ENCODE measurements around the gene CACNB4. TPM values are rescaled to one million over a fixed set of nuclear protein-coding genes. Genes with fewer than 3 reads are reported as not detected.

CACNB4 gene
- total RNA-seq, 1 experiment from 2014 or later: 2.0 TPM

GRCh38 chr2:152058655-152059054 is 40.2 kb downstream of the CACNB4 start:
- Histone ChIP-seq H3K9me2 (ENCODE audit: insufficient read depth) (no peaks in the 10 kb centered on the region; the same call in 1 of the 2 replicates), H3K9me3 (ENCODE audit: control insufficient read depth in 1 of 2, insufficient read depth in 1 of 2, low read depth in 1 of 2, low read length in 2 of 2) (no peaks in the 10 kb centered on the region), H3K4me2 (ENCODE audit: low read length) (no peak overlapping the region), H3K9ac (ENCODE audit: low read length) (no peak overlapping the region), H3K4me1 (ENCODE audit: control insufficient read depth in 1 of 2, insufficient read depth in 2 of 2, low read length in 2 of 2) (peaks cover 13 to 20% of the 10 kb centered on the region in 2 experiments), H3K27me3 (ENCODE audit: insufficient read depth, low read length) (no peaks in the 10 kb centered on the region), H3K27ac (ENCODE audit: low read depth, low read length) (no peak overlapping the region), H3K79me2 (ENCODE audit: insufficient read depth, low read length) (no peaks in the 10 kb centered on the region), H3K4me3 (replicated peaks in 1 of 2; ENCODE audit: low read depth in 1 of 2, low read length in 2 of 2) (no peak overlapping the region), H2AFZ (ENCODE audit: low read depth, low read length, poor library complexity, severe bottlenecking) (no peak overlapping the region), H4K20me1 (ENCODE audit: insufficient read depth) (no peaks in the 10 kb centered on the region), H3K36me3 (ENCODE audit: control insufficient read depth in 1 of 2, insufficient read depth in 2 of 2, low read length in 2 of 2) (no peaks in the 10 kb centered on the region)
- intact Hi-C loops (cut with micrococcal nuclease): no loop called here
- RAD21 ChIA-PET (ENCODE audit: low non-redundant PET in 1 of 2, low total read pairs in 2 of 2, uncharacterized antibody in 2 of 2, unreplicated experiment in 2 of 2): no interaction called here
- TF ChIP-seq ZFX (IDR thresholded peaks at IDR 0.05) (no peak), RAD21 (IDR thresholded peaks at IDR 0.05; ENCODE audit: low read depth) (no peak), POLR2AphosphoS5 (IDR thresholded peaks at IDR 0.05; ENCODE audit: low read depth, low read length) (no peak), ELF1 (IDR thresholded peaks at IDR 0.05; ENCODE audit: borderline replicate concordance, low read depth) (no peak), JUND (IDR thresholded peaks at IDR 0.05) (no peak), ZNF274 (IDR thresholded peaks at IDR 0.05; ENCODE audit: low read depth, low read length) (no peak), EGR1 (IDR thresholded peaks at IDR 0.05; ENCODE audit: low read depth) (no peak), SIN3A (IDR thresholded peaks at IDR 0.05; ENCODE audit: low read depth) (no peak), SRF (IDR thresholded peaks at IDR 0.05; ENCODE audit: low read depth) (no peak), EZH2 (IDR thresholded peaks at IDR 0.05) (no peak)
- TF ChIP-seq, protein P1, sequence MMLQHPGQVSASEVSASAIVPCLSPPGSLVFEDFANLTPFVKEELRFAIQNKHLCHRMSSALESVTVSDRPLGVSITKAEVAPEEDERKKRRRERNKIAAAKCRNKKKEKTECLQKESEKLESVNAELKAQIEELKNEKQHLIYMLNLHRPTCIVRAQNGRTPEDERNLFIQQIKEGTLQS (IDR thresholded peaks at IDR 0.05): no peak
- TF ChIP-seq, protein P2, sequence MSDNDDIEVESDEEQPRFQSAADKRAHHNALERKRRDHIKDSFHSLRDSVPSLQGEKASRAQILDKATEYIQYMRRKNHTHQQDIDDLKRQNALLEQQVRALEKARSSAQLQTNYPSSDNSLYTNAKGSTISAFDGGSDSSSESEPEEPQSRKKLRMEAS (IDR thresholded peaks at IDR 0.05): no peak
- TF ChIP-seq, protein P3, sequence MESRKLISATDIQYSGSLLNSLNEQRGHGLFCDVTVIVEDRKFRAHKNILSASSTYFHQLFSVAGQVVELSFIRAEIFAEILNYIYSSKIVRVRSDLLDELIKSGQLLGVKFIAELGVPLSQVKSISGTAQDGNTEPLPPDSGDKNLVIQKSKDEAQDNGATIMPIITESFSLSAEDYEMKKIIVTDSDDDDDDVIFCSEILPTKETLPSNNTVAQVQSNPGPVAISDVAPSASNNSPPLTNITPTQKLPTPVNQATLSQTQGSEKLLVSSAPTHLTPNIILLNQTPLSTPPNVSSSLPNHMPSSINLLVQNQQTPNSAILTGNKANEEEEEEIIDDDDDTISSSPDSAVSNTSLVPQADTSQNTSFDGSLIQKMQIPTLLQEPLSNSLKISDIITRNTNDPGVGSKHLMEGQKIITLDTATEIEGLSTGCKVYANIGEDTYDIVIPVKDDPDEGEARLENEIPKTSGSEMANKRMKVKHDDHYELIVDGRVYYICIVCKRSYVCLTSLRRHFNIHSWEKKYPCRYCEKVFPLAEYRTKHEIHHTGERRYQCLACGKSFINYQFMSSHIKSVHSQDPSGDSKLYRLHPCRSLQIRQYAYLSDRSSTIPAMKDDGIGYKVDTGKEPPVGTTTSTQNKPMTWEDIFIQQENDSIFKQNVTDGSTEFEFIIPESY (IDR thresholded peaks at IDR 0.05; ENCODE audit: extremely low read depth, insufficient replicate concordance, low read length): no peak
- TF ChIP-seq, protein P4, sequence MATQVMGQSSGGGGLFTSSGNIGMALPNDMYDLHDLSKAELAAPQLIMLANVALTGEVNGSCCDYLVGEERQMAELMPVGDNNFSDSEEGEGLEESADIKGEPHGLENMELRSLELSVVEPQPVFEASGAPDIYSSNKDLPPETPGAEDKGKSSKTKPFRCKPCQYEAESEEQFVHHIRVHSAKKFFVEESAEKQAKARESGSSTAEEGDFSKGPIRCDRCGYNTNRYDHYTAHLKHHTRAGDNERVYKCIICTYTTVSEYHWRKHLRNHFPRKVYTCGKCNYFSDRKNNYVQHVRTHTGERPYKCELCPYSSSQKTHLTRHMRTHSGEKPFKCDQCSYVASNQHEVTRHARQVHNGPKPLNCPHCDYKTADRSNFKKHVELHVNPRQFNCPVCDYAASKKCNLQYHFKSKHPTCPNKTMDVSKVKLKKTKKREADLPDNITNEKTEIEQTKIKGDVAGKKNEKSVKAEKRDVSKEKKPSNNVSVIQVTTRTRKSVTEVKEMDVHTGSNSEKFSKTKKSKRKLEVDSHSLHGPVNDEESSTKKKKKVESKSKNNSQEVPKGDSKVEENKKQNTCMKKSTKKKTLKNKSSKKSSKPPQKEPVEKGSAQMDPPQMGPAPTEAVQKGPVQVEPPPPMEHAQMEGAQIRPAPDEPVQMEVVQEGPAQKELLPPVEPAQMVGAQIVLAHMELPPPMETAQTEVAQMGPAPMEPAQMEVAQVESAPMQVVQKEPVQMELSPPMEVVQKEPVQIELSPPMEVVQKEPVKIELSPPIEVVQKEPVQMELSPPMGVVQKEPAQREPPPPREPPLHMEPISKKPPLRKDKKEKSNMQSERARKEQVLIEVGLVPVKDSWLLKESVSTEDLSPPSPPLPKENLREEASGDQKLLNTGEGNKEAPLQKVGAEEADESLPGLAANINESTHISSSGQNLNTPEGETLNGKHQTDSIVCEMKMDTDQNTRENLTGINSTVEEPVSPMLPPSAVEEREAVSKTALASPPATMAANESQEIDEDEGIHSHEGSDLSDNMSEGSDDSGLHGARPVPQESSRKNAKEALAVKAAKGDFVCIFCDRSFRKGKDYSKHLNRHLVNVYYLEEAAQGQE (IDR thresholded peaks at IDR 0.05; ENCODE audit: low read depth): no peak
- CTCF ChIA-PET: no interaction called here
- POLR2A ChIA-PET: no interaction called here
- BruUV-seq (replicated peaks): no TSS peak
- ATAC-seq (no peak), DNase-seq (ENCODE audit: low read depth, low spot score) (no peak)

Data from HCT116 (cell line).